Activated naive CD4-positive, alpha-beta T cell (primary cell): Measurements from ENCODE around the gene POLD2.

Source experiments
- DNase-seq, 4 experiments: peaks; one replicate each; lab custom pipeline; 2025; lab: John Stamatoyannopoulos, UW

The POLD2 gene

GRCh38 chr7:44080118-44080517, 43.2 kb downstream of the POLD2 start:
- no peak for DNase-seq

DNA sequence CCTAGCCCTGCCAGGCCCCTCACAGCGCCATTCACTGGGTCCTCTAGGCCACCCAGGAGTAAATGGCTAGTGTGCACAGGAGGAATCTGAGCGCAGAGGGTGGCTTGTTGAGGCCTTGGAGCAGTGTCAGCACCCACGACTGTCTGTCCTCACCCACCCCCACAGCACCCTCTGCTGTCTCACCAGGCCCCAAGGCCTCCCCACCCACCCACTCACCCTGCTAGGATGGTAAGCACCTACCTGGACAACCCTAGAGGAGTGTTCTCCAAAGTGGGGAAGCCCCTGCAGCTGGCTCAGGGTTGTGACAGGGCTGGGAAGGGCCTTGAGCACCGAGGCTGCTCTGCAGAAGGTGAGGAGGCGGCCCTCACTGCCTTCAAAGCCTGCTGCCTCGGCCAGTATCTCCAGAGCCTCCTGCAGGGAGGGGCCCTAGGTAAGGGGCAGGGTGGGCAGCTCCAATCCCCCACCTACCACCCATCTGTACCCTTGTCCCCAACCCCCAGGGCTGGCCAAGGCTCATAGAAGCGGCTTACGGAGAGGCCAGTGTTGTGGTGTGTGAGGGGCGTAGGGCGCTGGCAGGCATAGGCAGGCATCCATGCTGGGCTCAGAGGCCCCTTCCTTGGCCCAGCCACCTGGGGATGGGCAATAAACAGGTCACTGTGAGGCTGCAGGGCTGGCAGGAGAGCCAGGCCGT, 43.9 kb downstream of the POLD2 start:
- no peak for DNase-seq

- DNase-seq, result no peak
Observed at GRCh38 chr7:44078521-44078920, 44.8 kb downstream of the POLD2 start.

DNA sequence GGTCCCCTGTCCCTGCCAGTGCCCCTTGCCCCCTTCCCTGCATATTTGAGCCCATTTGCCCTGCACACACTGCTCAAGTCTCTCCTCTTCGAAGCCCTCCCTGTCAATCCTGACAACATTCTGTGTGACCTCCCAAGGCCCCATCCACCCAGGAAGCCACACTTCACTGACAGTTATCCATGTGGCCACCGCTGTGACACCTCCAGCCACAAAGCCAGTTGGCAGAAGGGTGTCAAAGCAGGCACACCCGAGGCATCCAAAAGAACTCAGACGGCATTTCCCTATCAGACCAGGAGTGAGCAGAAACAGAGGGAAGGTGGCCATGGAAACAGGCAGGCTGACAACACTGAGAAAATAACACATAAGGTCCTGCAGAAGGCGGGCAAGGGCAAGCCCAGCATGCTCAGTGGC, 45.7 kb downstream of the POLD2 start:
- DNase-seq, result no peak

GRCh38 chr7:44077061-44077460, 46.3 kb downstream of the POLD2 start:
- DNase-seq, result no peak

DNA sequence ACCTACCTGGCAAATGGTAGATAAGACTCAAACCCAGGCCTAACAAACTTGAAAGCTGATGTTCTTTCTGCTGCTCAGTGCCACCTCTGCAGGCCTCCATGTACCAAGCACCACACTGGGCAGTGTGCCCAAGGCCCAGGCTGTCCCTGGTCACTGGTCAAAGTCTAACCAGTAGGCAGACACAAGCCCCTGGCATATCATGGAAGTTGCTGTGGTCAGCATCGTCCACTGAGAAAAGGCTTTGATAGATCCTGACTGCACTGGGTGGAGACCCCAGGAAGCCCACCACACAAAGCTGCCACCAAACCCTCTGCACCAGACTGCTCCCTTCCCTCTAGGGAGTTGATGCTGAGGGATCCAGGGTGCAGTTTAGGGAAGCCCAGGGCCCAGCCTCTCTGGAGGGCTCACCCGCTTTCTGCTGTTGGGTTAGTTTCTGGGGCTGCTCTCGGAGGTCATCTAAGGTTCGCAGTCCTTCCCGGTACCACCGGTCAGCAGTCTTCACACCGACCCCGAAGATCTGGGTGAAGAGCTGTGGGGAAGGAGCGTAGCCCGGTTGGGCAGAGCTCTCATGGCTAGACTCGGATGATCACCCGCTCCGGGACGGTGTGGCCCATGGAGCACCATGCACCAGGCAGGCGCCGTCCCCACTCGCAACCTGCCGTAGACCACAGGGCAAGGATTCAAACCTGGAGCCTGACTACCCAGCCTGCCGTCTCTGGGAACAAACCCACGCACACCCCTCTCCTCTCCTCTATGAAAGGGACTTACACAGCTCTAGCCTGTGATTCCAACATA, 47.0 kb downstream of the POLD2 start:
- no peak for DNase-seq

- no peak for DNase-seq
Observed at GRCh38 chr7:44075296-44076075, 47.9 kb downstream of the POLD2 start.

DNA sequence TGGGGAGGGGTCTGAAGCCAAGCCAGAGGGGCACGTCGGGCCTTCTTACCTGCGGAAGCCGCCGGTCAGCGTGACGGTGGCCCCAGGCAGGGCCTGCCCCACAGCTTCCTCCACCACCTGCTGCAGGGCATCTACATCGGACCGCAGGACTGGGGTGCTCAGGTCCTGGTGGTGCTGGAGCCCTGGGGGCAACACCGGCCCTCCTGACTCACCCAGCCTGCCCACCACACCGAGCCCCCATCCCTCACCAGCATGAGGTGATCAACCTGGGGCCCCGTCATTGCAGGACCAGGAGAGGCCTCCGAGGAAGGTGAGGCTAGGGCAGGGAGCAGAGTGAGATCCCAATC, 49.0 kb downstream of the POLD2 start:
- DNase-seq, result no peak

DNA sequence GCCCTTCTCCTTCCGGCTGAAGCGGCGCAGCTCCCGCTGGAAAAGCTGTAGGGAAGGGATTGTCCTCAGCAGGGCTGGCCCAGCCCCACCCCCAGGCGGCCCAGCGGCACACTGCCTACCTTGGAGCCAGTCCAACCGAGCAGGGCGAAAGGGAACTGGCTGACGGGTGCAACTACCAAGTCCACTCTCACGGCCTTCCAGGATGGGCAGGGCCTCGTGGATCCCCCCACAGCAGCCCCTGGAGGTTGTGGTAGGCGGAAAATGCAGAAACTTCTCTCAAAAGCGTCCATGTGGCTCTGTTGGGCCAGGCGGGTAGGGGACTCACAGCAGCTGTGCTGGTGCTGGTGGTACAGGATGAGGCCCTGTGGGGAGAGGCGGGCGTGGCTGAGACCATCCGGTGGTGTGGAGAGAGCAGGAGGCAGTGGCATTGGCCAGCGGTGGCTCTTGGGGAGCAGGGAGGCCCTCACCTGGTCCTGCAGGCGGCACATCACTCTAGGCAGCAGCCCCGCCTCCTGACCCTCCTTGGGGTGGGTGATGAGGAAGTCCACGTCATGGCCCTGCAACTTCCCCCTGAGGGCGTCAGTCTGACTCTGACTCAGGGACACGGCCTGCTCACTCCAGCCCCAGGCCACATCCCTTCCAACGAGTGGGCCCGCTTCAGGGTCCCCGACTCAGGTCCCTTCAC, 49.5 kb downstream of the POLD2 start:
- DNase-seq, result no peak

DNA sequence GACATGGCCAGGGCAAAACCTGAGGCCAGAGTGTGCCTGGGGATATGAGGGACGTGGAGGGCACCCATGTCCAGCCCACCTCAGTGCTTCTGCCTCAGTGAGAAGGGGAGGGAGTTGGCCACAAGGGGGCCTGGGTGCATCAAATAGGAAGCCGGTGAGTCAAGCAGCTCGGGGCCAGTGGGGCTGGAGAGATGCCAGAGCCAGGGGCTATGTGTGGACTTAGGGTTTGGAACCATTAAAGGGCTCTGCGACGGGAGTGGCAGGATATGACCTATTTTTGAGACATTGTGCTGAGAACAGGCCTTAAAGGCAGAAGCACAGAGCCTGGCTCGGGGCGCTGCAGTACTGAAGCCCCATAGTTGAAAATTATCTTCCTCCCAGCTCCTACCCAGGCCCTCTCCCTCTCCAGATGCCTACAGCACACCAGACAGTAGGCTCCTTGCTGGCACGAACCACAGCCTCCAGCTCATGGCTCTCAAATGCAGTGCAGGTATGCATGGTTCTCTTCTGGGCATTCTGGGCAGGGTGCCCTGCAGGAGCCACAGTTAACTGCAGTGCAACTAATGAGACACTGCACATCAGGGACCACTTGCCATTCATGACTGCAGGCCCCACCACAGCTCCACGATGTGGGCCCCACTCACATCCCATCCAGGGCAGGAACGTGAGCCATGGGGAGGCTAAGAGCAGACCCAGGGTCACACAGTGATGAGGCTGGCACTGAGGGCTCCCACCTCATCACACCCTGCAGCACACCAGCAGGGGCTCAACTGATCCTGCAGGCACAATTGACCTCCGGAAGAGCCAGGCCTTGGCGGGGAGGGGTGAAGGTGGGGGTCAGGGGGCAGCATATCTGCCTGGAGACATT, 50.8 kb downstream of the POLD2 start:
- peak in 1 of 4 experiments; percentile 14 for DNase-seq

DNA sequence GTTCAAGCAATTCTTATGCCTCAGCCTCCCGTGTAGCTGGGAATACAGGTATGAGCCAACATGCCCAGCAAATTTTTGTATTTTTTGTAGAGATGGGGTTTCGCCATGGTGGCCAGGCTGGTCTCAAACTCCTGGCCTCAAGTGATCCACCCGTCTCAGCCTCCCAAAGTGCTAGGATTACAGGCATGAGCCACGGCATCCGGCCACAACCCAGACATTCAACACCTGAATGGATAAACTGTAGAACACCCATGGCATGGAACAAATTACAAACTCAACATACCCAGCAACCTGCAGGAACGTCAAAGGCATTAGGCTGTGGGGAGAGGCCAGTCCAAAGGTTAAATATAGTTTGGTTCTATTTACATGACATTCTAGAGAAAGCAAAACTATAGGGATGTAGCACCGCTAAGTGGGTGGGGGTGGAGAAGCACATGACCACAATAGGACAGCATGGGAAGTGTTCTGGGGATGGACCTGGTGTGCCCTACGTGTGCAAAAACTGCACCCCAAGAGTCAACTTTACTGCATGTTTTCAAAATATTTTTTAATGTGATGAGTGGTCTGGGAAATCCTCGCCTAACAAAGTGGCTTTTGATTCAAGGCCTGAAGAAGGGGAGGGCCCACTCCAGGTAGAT, 51.5 kb downstream of the POLD2 start:
- no peak for DNase-seq

- no peak for DNase-seq
Observed at GRCh38 chr7:44068054-44068453, 55.3 kb downstream of the POLD2 start.

DNA sequence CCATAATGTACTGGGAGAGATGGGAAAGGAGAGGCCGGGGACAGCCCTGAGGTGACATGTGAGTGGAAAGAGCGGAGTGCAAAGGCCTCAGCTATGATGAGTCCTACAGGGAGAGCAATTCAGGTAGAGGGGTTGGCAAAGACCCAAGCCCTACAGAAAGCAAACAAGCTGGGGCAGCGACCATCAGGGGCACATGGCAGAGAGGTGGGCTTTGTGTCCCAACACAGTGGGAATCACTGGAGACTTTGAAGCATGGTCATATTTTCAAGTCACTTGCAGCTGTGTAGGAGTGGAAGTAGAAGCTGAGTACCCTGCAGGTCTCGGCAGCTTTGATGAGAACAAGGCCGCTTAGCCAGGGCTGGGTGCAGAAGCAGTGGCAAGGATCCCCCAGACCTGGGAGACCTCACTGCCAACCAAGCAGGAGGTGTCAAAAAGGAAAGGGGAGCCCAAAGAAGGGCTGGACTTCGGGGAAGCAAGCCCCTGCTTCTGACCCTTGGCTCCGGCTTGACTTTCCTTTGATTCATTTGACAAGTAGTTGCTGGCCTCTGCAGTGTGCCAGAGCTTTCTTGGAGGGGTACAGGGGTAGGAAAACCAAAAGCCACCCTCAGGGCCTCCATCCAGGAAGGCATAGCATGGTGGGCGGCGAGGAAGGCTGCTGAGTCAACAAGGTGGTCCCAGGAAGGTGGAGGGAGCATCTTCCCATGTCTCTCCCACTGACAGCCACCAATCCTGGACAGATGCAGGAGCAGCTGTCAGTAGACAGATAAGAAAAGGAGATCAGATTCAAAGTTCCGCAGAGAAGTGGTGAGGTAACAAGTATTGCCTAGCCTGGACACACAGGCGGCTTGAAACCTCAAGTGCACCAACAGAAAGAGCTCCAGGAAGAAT, 56.0 kb downstream of the POLD2 start:
- DNase-seq, result no peak

DNA sequence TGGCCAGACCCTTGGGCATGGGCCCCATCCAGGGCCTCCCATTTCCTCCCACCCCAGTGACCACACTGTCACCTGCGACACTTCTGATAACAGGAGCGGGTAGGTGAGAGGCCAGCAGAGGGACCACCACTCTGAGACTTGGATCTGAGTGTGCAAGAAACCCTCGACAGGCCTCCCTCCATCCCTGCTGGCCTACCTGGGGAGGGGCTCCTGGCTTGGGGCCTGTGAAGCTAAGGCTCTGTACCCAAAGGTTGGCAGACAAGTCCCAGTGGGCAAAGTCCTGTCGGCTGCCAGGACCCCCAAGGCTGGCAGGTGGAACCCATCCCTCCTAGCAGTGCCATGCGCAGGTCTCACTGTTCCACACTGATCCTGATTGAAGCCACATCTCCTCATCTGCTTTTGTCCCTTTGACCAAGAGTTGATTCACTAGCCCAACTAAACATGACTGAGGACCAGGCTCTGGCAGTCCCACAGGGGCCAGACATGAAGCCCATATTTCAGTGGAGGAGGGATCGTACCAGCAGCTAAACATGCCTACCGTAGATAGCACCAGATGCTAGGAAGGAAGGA, 56.8 kb downstream of the POLD2 start:
- no peak for DNase-seq

- no peak for DNase-seq
Observed at GRCh38 chr7:44066111-44066460, 57.3 kb downstream of the POLD2 start.

DNA sequence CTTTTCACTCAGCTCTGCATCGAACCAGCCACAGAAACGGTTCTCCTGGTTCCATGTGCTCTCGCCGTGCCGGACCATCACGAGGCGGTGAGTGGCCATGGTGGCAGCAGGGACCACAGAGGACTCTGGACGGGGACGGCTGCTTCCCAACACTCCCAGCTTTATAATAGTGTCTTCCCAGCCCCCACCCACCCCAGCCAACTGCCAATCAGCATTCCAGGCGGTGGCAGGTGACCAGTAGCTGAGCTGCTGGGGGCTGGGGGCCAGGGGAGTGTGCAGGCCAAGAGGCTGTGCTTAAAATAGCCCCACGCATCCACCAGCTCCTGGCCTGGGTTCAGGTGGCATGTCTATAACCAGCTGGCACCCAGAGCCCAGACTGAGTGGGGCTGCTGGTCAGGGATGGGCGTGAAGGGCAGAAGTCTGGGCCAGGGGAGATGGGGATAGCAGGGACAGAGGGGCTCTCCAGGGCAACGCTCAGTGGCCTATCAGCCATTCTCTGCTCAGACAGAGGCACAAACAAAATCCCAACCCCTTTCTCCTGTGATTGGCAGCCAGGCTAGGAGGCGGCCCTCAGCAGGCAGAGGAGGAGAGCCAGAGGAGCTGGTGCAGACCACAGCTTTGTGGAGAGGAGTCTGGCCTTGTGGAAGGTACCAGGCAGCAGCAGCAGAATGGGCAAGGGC, 57.8 kb downstream of the POLD2 start, which contains the start of gene PGAM2:
TSS of gene PGAM2 (minus strand) at position 137 of the 680 bp plus-strand sequence. CDS start at position 99, 38 bp downstream.
- DNase-seq, result no peak

GRCh38 chr7:44064791-44065430, 58.4 kb downstream of the POLD2 start:
- no peak for DNase-seq
